Endothelial cell (in vitro differentiated cells): Measurements from ENCODE around the gene ZNF808. TPM values are rescaled to one million over a fixed set of nuclear protein-coding genes. Genes with fewer than 3 reads are reported as not detected.
"Not testable (repeated sequence)": the region's sequence is repeated elsewhere in the genome, so short reads cannot be mapped to it uniquely, and the experiment has no call there.

Experiments
- DNase-seq: peaks from one replicate; pipeline ENCODE4 v3.0.0; 2021; ENCODE audit warnings: low spot score
- H3K27ac Mint-ChIP-seq: one replicate; pipeline ENCODE4 v1.8.0; 2021; ENCODE audit warnings: mixed read lengths, inconsistent platforms; ENCODE audit not compliant: unreplicated experiment
- H3K27me3 Mint-ChIP-seq: one replicate; pipeline ENCODE4 v1.8.0; 2021; ENCODE audit warnings: mild to moderate bottlenecking, moderate library complexity, mixed read lengths, inconsistent platforms; ENCODE audit not compliant: unreplicated experiment
- H3K36me3 Mint-ChIP-seq: one replicate; pipeline ENCODE4 v1.8.0; 2021; ENCODE audit warnings: mild to moderate bottlenecking, low read depth, mixed read lengths, inconsistent platforms; ENCODE audit not compliant: unreplicated experiment
- H3K4me1 Mint-ChIP-seq: one replicate; pipeline ENCODE4 v1.8.0; 2021; ENCODE audit warnings: mild to moderate bottlenecking, mixed read lengths, inconsistent platforms; ENCODE audit not compliant: unreplicated experiment
- H3K4me3 Mint-ChIP-seq: one replicate; pipeline ENCODE4 v1.8.0; 2021; ENCODE audit warnings: mild to moderate bottlenecking, mixed read lengths, inconsistent platforms; ENCODE audit not compliant: unreplicated experiment
- H3K9me3 Mint-ChIP-seq: one replicate; pipeline ENCODE4 v1.8.0; 2021; ENCODE audit warnings: mixed read lengths, inconsistent platforms; ENCODE audit not compliant: unreplicated experiment
- long read RNA-seq: library from polyadenylated mRNA; unstranded; transcript quantifications from one replicate; pipeline ENCODE4 v2.0.0, GENCODE V29; 2020; ENCODE audit not compliant: unreplicated experiment
- total RNA-seq: library from RNA; stranded (reverse); fragmentation: NEBNext Ultra II Directional; extraction: Animal tissue kit (Norgen Biotek cat#: 25700); gene quantifications from one replicate; pipeline ENCODE4 v1.2.1, GENCODE V29; 2021; ENCODE audit not compliant: unreplicated experiment
- TF ChIP-seq, protein P1 (sequence below): fragments of 200-600 bp; sonication (generic); IDR thresholded peaks from one replicate; pipeline ENCODE4 v1.5.0; 2021; ENCODE audit warnings: antibody characterized with exemption; ENCODE audit not compliant: unreplicated experiment

Gene ZNF808
- total RNA-seq, result 22.6 TPM
- long read RNA-seq, partial matches to known transcripts, result 0 of 1 reads
- long read RNA-seq, other reads (novel, unspliced or antisense), result 0 of 1 reads

DNA sequence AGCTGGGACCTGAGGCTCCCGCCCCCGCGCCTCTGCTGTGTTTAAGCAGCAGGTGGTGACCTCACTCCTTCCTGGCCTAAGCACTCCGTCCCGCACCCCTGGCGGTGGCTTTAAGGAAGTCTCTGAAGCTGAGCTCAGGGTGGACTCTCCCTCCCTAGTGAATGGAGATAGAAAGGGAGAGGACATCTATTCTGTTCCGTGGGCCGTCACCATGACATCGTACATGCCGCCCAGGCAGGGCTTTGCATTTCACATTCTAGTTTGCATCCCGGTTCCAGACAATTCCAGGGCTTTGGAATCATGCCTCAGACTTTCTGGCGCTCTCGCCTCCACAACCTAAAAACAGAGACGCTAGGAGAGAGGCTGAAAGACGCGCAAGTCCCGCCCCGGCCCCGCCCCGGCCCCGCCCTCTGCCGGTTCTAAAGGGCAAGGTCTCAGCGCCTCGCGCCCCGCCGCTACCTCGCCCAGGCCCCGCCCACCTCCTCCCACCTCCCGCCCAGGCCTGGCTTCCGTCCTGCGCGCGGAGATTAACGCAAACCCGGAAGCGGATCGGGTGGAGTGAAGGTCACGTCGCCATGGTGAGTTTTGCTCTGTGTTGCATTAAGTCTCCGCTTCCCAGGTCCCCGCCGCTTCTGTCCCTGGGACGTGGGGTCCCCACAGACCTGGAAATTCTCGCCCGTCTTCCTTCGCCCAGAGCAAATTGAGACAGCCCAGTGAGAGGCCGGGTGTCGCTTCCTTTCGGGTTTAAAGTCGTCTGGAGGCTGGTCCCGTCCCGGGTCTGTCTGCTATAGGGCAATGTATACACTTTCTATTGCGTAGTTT is at the start of gene ZNF808:
ZNF808 (plus strand) TSS at position 535 of the 822 bp plus-strand sequence. CDS start 15,617 bp downstream, outside the sequence.
- Mint-ChIP-seq H3K4me3 (peak within 1 kb of the TSS; percentile 96), H3K27ac (peak within 1 kb of the TSS; percentile 97), H3K9me3 (no peaks in the 10 kb centered on the region), H3K36me3 (peaks cover 4% of the 10 kb centered on the region), H3K27me3 (peaks cover 9% of the 10 kb centered on the region), H3K4me1 (peaks cover 10% of the 10 kb centered on the region)
- TF ChIP-seq, protein P1, sequence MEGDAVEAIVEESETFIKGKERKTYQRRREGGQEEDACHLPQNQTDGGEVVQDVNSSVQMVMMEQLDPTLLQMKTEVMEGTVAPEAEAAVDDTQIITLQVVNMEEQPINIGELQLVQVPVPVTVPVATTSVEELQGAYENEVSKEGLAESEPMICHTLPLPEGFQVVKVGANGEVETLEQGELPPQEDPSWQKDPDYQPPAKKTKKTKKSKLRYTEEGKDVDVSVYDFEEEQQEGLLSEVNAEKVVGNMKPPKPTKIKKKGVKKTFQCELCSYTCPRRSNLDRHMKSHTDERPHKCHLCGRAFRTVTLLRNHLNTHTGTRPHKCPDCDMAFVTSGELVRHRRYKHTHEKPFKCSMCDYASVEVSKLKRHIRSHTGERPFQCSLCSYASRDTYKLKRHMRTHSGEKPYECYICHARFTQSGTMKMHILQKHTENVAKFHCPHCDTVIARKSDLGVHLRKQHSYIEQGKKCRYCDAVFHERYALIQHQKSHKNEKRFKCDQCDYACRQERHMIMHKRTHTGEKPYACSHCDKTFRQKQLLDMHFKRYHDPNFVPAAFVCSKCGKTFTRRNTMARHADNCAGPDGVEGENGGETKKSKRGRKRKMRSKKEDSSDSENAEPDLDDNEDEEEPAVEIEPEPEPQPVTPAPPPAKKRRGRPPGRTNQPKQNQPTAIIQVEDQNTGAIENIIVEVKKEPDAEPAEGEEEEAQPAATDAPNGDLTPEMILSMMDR, result peak; percentile 69
- peak; percentile 93 for DNase-seq

DNA sequence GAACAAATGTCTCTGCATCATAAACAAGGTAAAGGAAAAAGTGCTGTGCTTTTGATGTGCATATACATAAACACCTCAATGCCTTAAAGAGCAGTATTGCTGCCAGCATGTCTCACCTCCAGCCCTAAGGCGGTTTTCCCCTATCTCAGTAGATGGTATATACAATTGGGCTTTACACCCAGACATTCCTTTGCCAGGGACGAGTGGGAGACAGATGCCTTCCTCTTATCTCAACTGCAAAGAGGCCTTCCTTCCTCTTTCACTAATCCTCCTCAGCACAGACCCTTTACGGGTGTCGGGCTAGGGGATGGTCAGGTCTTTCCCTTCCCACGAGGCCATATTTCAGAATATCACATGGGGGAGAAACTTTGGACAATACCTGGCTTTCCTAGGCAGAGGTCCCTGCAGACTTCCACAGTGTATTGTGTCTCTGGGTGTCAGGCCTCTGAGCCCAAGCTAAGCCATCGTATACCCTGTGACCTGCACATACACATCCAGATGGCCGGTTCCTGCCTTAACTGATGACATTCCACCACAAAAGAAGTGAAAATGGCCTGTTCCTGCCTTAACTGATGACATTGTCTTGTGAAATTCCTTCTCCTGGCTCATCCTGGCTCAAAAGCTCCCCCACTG is 43.2 kb upstream of the ZNF808 start:
- not testable (repeated sequence) for H3K27me3 Mint-ChIP-seq, H3K4me1 Mint-ChIP-seq, H3K4me3 Mint-ChIP-seq, DNase-seq, H3K27ac Mint-ChIP-seq
- Mint-ChIP-seq H3K9me3 (peaks cover 20% of the 10 kb centered on the region), H3K36me3 (peaks cover 17% of the 10 kb centered on the region)

DNA sequence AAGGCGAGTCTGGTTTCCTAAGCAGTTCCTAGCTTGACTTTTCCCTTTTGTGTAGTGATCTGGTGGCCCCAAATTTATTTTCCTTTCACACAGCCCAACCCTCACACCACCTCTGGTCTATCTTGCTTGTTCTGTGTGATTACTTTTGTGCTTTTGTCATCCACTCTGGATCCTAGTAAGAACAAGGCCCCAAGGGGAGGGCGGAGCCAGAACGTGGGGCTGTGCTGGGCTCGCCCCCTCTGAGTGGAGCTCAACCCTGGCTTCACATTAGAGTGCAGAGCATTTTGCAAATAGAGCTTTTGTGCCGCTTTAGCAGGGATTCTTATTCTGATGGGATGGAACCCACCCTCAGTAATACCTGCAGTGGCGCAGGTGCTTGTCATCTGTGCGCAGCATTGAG is 42.4 kb upstream of the ZNF808 start:
- DNase-seq, H3K4me3 Mint-ChIP-seq, H3K4me1 Mint-ChIP-seq, H3K27ac Mint-ChIP-seq, H3K27me3 Mint-ChIP-seq: not testable (repeated sequence)
- H3K9me3 Mint-ChIP-seq, result peaks cover 20% of the 10 kb centered on the region
- H3K36me3 Mint-ChIP-seq, result peaks cover 17% of the 10 kb centered on the region

DNA sequence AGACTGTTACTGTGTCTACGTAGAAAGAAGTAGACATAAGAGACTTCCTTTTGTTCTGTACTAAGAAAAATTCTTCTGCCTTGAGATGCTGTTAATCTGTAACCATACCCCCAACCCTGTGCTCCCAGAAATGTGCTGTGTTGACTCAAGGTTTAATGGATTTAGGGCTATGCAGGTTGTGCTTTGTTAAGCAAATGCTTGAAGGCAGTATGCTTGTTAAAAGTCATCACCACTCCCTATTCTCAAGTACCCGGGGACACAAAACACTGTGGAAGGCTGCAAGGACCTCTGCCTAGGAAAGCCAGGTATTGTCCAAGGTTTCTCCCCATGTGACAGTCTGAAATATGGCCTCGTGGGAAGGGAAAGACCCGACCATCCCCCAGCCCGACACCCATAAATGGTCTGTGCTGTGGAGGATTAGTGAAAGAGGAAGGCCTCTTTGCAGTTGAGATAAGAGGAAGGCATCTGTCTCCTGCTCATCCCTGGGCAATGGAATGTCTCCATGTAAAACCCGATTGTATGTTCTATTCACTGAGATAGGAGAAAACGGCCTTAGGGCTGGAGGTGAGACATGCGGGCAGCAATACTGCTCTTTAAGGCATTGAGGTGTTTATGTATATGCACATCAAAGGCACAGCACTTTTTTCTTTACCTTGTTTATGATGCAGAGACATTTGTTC is 41.8 kb upstream of the ZNF808 start:
- not testable (repeated sequence) for DNase-seq, H3K4me1 Mint-ChIP-seq, H3K27ac Mint-ChIP-seq, H3K4me3 Mint-ChIP-seq, H3K27me3 Mint-ChIP-seq
- Mint-ChIP-seq H3K9me3 (peaks cover 17% of the 10 kb centered on the region), H3K36me3 (peaks cover 17% of the 10 kb centered on the region)

DNA sequence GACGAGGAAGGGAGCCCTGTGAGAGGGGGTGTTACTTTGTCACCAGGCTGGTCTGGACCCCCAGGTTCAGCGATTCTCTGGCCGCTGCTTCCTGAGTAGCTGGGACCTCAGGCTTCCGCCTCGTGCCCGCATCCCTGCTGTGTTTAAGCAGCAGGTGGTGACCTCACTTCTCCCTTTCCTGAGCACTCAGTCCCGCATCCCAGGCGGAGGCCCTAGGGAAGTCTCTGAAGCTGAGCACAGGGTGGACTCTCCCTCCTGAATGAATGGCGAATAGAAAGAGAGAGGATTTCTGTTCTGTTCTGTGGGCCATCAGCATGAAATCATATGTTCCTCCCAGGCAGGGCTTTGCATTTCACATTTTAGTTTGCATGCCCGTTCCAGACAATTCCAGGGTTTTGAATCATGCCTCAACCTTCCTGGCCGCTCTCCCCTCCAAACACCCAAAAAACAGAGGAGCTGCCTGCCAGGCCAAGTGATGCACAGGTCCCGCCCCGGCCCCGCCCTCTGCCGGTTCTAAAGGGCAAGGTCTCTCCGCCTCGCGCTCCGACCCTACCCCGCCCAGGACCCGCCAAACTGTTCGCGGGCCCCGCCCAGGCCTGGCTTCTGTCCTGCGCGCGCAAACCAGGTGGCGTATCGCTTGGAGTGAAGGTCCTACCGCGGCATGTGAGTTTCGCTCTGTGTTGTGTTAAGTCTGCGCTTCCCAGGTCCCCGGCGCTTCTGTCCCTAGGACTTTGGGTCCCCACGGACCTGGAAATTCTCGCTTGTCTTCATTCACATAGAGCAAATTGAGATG is 35.1 kb upstream of the ZNF808 start:
- Mint-ChIP-seq H3K4me3 (no peak overlapping the region), H3K36me3 (peaks cover 5% of the 10 kb centered on the region), H3K4me1 (peaks cover 3% of the 10 kb centered on the region), H3K9me3 (peaks cover 18% of the 10 kb centered on the region), H3K27ac (no peak overlapping the region), H3K27me3 (peaks cover 8% of the 10 kb centered on the region)
- TF ChIP-seq, protein P1, result no peak
- DNase-seq, result peak; percentile 45
